Measurements from ENCODE around the gene CFAP206.

Gene CFAP206

GRCh38 chr6:87407901-87408720, at the start of gene CFAP206:
TSS of gene CFAP206 (plus strand) at chr6:87407972. CDS start at chr6:87409840, 1,868 bp downstream.
- H3K4me1 ChIP-seq (ENCODE audit: low read depth, poor library complexity, severe bottlenecking), result peaks cover 8% of the 10 kb centered on the region
- no peaks in the 10 kb centered on the region for H3K79me2 ChIP-seq (ENCODE audit: insufficient read depth, low read depth)

GRCh38 chr6:87364602-87365252, 43.0 kb upstream of the CFAP206 start:
- no peak overlapping the region for H3K27ac ChIP-seq
- H3K79me2 ChIP-seq (ENCODE audit: insufficient read depth, low read depth), result no peaks in the 10 kb centered on the region
- no peak for TF ChIP-seq CTCF (conservative IDR thresholded peaks at IDR 0.05; ENCODE audit: low read depth, low read length)
- H3K9ac ChIP-seq, result no peak overlapping the region
- no peak overlapping the region for H3K4me3 ChIP-seq (IDR thresholded peaks at IDR 0.05; ENCODE audit: insufficient read depth, low read depth, low read length)
- no peaks in the 10 kb centered on the region for H3K36me3 ChIP-seq (ENCODE audit: insufficient read depth)
- H2AFZ ChIP-seq (ENCODE audit: low read depth), result no peak overlapping the region
- H3K4me2 ChIP-seq, result no peak overlapping the region
- H3K27me3 ChIP-seq (ENCODE audit: insufficient read depth, low read depth), result no peaks in the 10 kb centered on the region
- H4K20me1 ChIP-seq (ENCODE audit: insufficient read depth), result no peaks in the 10 kb centered on the region
- no peaks in the 10 kb centered on the region for H3K4me1 ChIP-seq (ENCODE audit: low read depth, poor library complexity, severe bottlenecking)

More at GRCh38 chr6:87407901-87408720, at the start of gene CFAP206:
- H3K4me2 ChIP-seq, result peak within 1 kb of the TSS; percentile 51
- TF ChIP-seq CTCF (conservative IDR thresholded peaks at IDR 0.05; ENCODE audit: low read depth, low read length), result no peak
- H3K4me3 ChIP-seq (IDR thresholded peaks at IDR 0.05; ENCODE audit: insufficient read depth, low read depth, low read length), result no peak within 1 kb of the TSS
- H3K27me3 ChIP-seq (ENCODE audit: insufficient read depth, low read depth), result no peaks in the 10 kb centered on the region
- no peaks in the 10 kb centered on the region for H4K20me1 ChIP-seq (ENCODE audit: insufficient read depth)
- H3K36me3 ChIP-seq (ENCODE audit: insufficient read depth), result no peaks in the 10 kb centered on the region
- H2AFZ ChIP-seq (ENCODE audit: low read depth), result peak within 1 kb of the TSS; percentile 91
- peak within 1 kb of the TSS; percentile 37; the same call in 1 of the 2 replicates for H3K9ac ChIP-seq
- H3K27ac ChIP-seq, result peak within 1 kb of the TSS; percentile 80

- no peaks in the 10 kb centered on the region for H4K20me1 ChIP-seq (ENCODE audit: insufficient read depth)
- no peaks in the 10 kb centered on the region for H3K36me3 ChIP-seq (ENCODE audit: insufficient read depth)
- H3K9ac ChIP-seq, result no peak overlapping the region
- no peak overlapping the region for H3K27ac ChIP-seq
- H3K4me3 ChIP-seq (IDR thresholded peaks at IDR 0.05; ENCODE audit: insufficient read depth, low read depth, low read length), result no peak overlapping the region
- H3K79me2 ChIP-seq (ENCODE audit: insufficient read depth, low read depth), result no peaks in the 10 kb centered on the region
- TF ChIP-seq CTCF (conservative IDR thresholded peaks at IDR 0.05; ENCODE audit: low read depth, low read length), result no peak
- H3K27me3 ChIP-seq (ENCODE audit: insufficient read depth, low read depth), result no peaks in the 10 kb centered on the region
- H3K4me1 ChIP-seq (ENCODE audit: low read depth, poor library complexity, severe bottlenecking), result no peaks in the 10 kb centered on the region
- H3K4me2 ChIP-seq, result no peak overlapping the region
- H2AFZ ChIP-seq (ENCODE audit: low read depth), result no peak overlapping the region
Observed at GRCh38 chr6:87366072-87366827, 41.5 kb upstream of the CFAP206 start.

GRCh38 chr6:87366899-87367298, 40.9 kb upstream of the CFAP206 start:
- H3K79me2 ChIP-seq (ENCODE audit: insufficient read depth, low read depth), result no peaks in the 10 kb centered on the region
- H3K9ac ChIP-seq, result no peak overlapping the region
- H2AFZ ChIP-seq (ENCODE audit: low read depth), result no peak overlapping the region
- H3K27ac ChIP-seq, result no peak overlapping the region
- no peaks in the 10 kb centered on the region for H3K4me1 ChIP-seq (ENCODE audit: low read depth, poor library complexity, severe bottlenecking)
- H3K4me3 ChIP-seq (IDR thresholded peaks at IDR 0.05; ENCODE audit: insufficient read depth, low read depth, low read length), result no peak overlapping the region
- H3K27me3 ChIP-seq (ENCODE audit: insufficient read depth, low read depth), result no peaks in the 10 kb centered on the region
- no peak overlapping the region for H3K4me2 ChIP-seq
- no peak for TF ChIP-seq CTCF (conservative IDR thresholded peaks at IDR 0.05; ENCODE audit: low read depth, low read length)
- H3K36me3 ChIP-seq (ENCODE audit: insufficient read depth), result no peaks in the 10 kb centered on the region
- H4K20me1 ChIP-seq (ENCODE audit: insufficient read depth), result no peaks in the 10 kb centered on the region
